Heart left ventricle (tissue), 13 donors: Measurements from ENCODE around the gene NUDT16.

Source experiments
- POLR2A ChIP-seq, 2 donors: fragments of 450-650 bp; IDR thresholded peaks; one replicate each; pipeline ENCODE4 v1.6.1; 2017; ENCODE audit warnings: antibody characterized with exemption in 2 of 2, mild to moderate bottlenecking in 2 of 2, moderate library complexity in 2 of 2
- TF ChIP-seq, protein P1 (sequence below), 12 donors: fragments of 200-600 bp; sonication (generic) in 4 of 12; IDR thresholded peaks; one replicate each; pipeline versions ENCODE4 v1.5.0 to v1.8.0; 2018 to 2022; ENCODE audit warnings: antibody characterized with exemption in 12 of 12, mild to moderate bottlenecking in 5 of 12
- donor health status: ischemic (EF 13 %, LVEDD 7.1; RV severe dilation, severe dysfunction).
- donor health status: DM: no; HTN: yes; CAD: no.
- donor health status: DM: no; HTN: no; CAD: no.
- donor health status: ischemic (EF 25% LVEDD 6.9; RV normal size, moderate dysfunction).
- donor health status: ischemic (EF 25% LVEDD 5.7; RV mildly dilated, moderate dysfunction).
- donor health status: ischemic (EF 35%, LVEDD 5.7; RV mildly dilated, moderate dysfunction).
- donor health status: nonischemic (EF 11% LVEDD 7.7; RV severe dilation, severe dysfunction).
- donor health status: DM: yes; HTN: yes; CAD: no.
- donor health status: PGD.
- donor health status: ischemic (EF 29% LVEDD 5.4; RV normal size, mild dysfunction).
- donor health status: nonischemic (EF 23%, LVEDD 6.1; RV moderate dilation, normal function).

- TF ChIP-seq, protein P1, sequence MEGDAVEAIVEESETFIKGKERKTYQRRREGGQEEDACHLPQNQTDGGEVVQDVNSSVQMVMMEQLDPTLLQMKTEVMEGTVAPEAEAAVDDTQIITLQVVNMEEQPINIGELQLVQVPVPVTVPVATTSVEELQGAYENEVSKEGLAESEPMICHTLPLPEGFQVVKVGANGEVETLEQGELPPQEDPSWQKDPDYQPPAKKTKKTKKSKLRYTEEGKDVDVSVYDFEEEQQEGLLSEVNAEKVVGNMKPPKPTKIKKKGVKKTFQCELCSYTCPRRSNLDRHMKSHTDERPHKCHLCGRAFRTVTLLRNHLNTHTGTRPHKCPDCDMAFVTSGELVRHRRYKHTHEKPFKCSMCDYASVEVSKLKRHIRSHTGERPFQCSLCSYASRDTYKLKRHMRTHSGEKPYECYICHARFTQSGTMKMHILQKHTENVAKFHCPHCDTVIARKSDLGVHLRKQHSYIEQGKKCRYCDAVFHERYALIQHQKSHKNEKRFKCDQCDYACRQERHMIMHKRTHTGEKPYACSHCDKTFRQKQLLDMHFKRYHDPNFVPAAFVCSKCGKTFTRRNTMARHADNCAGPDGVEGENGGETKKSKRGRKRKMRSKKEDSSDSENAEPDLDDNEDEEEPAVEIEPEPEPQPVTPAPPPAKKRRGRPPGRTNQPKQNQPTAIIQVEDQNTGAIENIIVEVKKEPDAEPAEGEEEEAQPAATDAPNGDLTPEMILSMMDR (IDR thresholded peaks at IDR 0.05), result no peak
- TF ChIP-seq POLR2A (IDR thresholded peaks at IDR 0.05), result no peak
Measured at GRCh38 chr3:131432441-131432840, 50.9 kb downstream of the NUDT16 start.
